HEK293 (cell line): Measurements from ENCODE around the gene RNF145.

Experiments used
- GLI4 ChIP-seq: fragments of 450-650 bp; formaldehyde crosslinking; IDR thresholded peaks from 2 replicates; pipeline ENCODE4 v1.5.1; 2016; ENCODE audit warnings: missing biosample characterization, missing genetic modification characterization
- GLIS2 ChIP-seq: fragments of 450-650 bp; formaldehyde crosslinking; IDR thresholded peaks from 2 replicates; pipeline ENCODE4 v1.5.1; 2016; ENCODE audit warnings: missing biosample characterization, missing genetic modification characterization
- IKZF3 ChIP-seq: fragments of 450-650 bp; IDR thresholded peaks from 2 replicates; pipeline ENCODE4 v1.5.0; 2018; ENCODE audit warnings: missing biosample characterization, mild to moderate bottlenecking, missing genetic modification characterization, moderate library complexity
- KLF16 ChIP-seq: fragments of 450-650 bp; formaldehyde crosslinking; IDR thresholded peaks from 2 replicates; pipeline ENCODE4 v1.5.1; 2017; ENCODE audit warnings: missing biosample characterization, missing genetic modification characterization
- KLF7 ChIP-seq: fragments of 450-650 bp; formaldehyde crosslinking; IDR thresholded peaks from 2 replicates; pipeline ENCODE4 v1.5.1; 2016; ENCODE audit warnings: missing biosample characterization, missing genetic modification characterization, borderline replicate concordance
- KLF8 ChIP-seq: fragments of 450-650 bp; formaldehyde crosslinking; IDR thresholded peaks from 2 replicates; pipeline ENCODE4 v1.5.1; 2016; ENCODE audit warnings: missing biosample characterization, missing genetic modification characterization
- PATZ1 ChIP-seq: fragments of 450-650 bp; formaldehyde crosslinking; IDR thresholded peaks from 2 replicates; pipeline ENCODE4 v1.5.1; 2016; ENCODE audit warnings: missing biosample characterization, missing genetic modification characterization
- PRDM1 ChIP-seq: fragments of 450-650 bp; formaldehyde crosslinking; IDR thresholded peaks from 2 replicates; pipeline ENCODE4; 2016; ENCODE audit warnings: missing biosample characterization, missing genetic modification characterization
- SP3 ChIP-seq: fragments of 450-650 bp; formaldehyde crosslinking; IDR thresholded peaks from 2 replicates; pipeline ENCODE4 v1.5.1; 2016; ENCODE audit warnings: missing biosample characterization, missing genetic modification characterization
- WT1 ChIP-seq: fragments of 450-650 bp; formaldehyde crosslinking; IDR thresholded peaks from 2 replicates; pipeline ENCODE4 v1.5.1; 2016; ENCODE audit warnings: missing biosample characterization, missing genetic modification characterization
- ZBTB10 ChIP-seq: fragments of 450-650 bp; formaldehyde crosslinking; IDR thresholded peaks from 2 replicates; pipeline ENCODE4 v1.5.1; 2016; ENCODE audit warnings: missing biosample characterization, missing genetic modification characterization
- ZBTB48 ChIP-seq: fragments of 450-650 bp; formaldehyde crosslinking; IDR thresholded peaks from 2 replicates; pipeline ENCODE4 v1.5.1; 2016; ENCODE audit warnings: missing biosample characterization, missing genetic modification characterization
- ZBTB8A ChIP-seq: fragments of 450-650 bp; formaldehyde crosslinking; IDR thresholded peaks from 2 replicates; pipeline ENCODE4 v1.5.1; 2016; ENCODE audit warnings: missing biosample characterization, missing genetic modification characterization
- ZNF302 ChIP-seq: fragments of 450-650 bp; formaldehyde crosslinking; IDR thresholded peaks from 2 replicates; pipeline ENCODE4 v1.5.1; 2016; ENCODE audit warnings: missing biosample characterization, missing genetic modification characterization, low read depth
- ZNF398 ChIP-seq: fragments of 450-650 bp; formaldehyde crosslinking; IDR thresholded peaks from 2 replicates; pipeline ENCODE4 v1.5.1; 2017; ENCODE audit warnings: missing biosample characterization, missing genetic modification characterization
- ZNF664 ChIP-seq: fragments of 450-650 bp; formaldehyde crosslinking; IDR thresholded peaks from 2 replicates; pipeline ENCODE4 v1.5.1; 2016; ENCODE audit warnings: missing biosample characterization, missing genetic modification characterization
- ZNF76 ChIP-seq: fragments of 450-650 bp; formaldehyde crosslinking; IDR thresholded peaks from 2 replicates; pipeline ENCODE4; 2016; ENCODE audit warnings: low read depth, missing biosample characterization, missing genetic modification characterization, borderline replicate concordance
- ZSCAN30 ChIP-seq: fragments of 450-650 bp; IDR thresholded peaks from 2 replicates; pipeline ENCODE4 v1.5.1; 2018; ENCODE audit warnings: missing biosample characterization, mild to moderate bottlenecking, missing genetic modification characterization, moderate library complexity
- TF ChIP-seq, protein P1 (sequence below): fragments of 450-650 bp; formaldehyde crosslinking; IDR thresholded peaks from 2 replicates; pipeline ENCODE4 v1.5.1; 2016; ENCODE audit warnings: missing biosample characterization, missing genetic modification characterization
- TF ChIP-seq, protein P2 (sequence below): fragments of 450-650 bp; formaldehyde crosslinking; IDR thresholded peaks from 2 replicates; pipeline ENCODE4 v1.5.1; 2016; ENCODE audit warnings: missing biosample characterization, missing genetic modification characterization
- TF ChIP-seq, protein P3 (sequence below): fragments of 450-650 bp; formaldehyde crosslinking; IDR thresholded peaks from 2 replicates; pipeline ENCODE4 v1.5.1; 2016; ENCODE audit warnings: missing biosample characterization, missing genetic modification characterization, low read depth
- TF ChIP-seq, protein P4 (sequence below): fragments of 450-650 bp; formaldehyde crosslinking; conservative IDR thresholded peaks from 2 replicates; pipeline ENCODE4 v1.5.1; 2016; ENCODE audit warnings: low read depth, missing biosample characterization, missing genetic modification characterization

Gene RNF145

DNA sequence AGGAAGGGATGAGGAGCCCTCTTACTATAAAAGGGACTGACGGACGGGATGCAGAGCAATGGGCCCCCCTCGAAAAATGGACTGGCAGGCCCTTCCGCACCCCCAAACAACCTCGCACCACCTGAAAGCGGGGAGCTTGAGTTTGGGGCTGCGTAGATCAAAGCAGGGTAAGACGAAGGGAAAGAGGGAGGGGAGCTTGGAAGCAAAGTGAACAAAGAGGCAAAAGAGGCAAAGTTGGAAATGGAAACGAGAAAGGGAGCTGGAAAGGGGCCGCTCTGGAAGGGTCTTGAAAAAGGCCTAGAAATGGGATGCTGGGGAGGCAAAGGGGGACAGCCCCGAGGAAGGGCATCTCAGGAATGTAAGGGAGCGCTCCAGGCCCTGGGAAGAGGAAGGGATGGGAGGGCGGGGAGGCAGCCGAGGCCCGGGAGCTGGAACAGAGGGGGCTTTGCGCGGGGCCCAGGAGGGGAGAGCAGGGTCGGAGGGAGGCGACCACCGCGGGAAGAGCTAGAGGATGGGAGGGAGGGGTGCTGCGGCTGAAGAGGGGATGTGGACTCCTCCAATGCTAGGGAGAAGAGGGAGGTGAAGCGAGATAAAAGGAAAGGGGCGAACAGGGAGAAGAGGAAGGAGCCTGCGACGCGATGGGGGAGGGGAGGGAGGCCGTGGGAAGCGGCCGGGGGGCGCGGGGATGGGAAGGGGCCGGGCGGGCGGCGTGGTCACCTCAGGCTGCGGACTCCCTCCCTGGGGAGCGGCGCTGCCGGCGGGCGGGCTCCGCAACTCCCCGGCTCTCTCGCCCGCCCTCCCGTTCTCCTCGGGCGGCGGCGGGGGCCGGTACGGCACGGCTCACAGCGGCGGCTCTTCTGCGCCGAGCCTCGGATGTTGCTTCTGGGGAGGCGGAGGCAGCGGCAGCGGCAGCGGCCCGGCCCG, 577 bp downstream of the RNF145 start (continued):
- peak; percentile 61 for TF ChIP-seq KLF8 (tag by site-specific recombination)
- 0 out of 2 replicates have a peak, but pooled peaks have one; percentile 30 for TF ChIP-seq KLF16
- TF ChIP-seq, protein P1, sequence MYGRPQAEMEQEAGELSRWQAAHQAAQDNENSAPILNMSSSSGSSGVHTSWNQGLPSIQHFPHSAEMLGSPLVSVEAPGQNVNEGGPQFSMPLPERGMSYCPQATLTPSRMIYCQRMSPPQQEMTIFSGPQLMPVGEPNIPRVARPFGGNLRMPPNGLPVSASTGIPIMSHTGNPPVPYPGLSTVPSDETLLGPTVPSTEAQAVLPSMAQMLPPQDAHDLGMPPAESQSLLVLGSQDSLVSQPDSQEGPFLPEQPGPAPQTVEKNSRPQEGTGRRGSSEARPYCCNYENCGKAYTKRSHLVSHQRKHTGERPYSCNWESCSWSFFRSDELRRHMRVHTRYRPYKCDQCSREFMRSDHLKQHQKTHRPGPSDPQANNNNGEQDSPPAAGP, result peak; percentile 85
- TF ChIP-seq ZBTB8A, result 0 out of 2 replicates have a peak, but pooled peaks have one; percentile 5
- peak; percentile 9; the same call in 1 of the 2 replicates for TF ChIP-seq ZSCAN30 (tag by site-specific recombination)
- TF ChIP-seq ZNF76 (tag by site-specific recombination), result no peak
- peak; percentile 61; the same call in 1 of the 2 replicates for TF ChIP-seq ZBTB10
- peak; percentile 69 for TF ChIP-seq ZNF398 (tag by site-specific recombination)
- TF ChIP-seq ZBTB48 (tag by site-specific recombination), result peak; percentile 79
- 0 out of 2 replicates have a peak, but pooled peaks have one; percentile 21 for TF ChIP-seq SP3 (tag by site-specific recombination)
- TF ChIP-seq KLF7 (tag by site-specific recombination), result 0 out of 2 replicates have a peak, but pooled peaks have one; percentile 35
- TF ChIP-seq, protein P2, sequence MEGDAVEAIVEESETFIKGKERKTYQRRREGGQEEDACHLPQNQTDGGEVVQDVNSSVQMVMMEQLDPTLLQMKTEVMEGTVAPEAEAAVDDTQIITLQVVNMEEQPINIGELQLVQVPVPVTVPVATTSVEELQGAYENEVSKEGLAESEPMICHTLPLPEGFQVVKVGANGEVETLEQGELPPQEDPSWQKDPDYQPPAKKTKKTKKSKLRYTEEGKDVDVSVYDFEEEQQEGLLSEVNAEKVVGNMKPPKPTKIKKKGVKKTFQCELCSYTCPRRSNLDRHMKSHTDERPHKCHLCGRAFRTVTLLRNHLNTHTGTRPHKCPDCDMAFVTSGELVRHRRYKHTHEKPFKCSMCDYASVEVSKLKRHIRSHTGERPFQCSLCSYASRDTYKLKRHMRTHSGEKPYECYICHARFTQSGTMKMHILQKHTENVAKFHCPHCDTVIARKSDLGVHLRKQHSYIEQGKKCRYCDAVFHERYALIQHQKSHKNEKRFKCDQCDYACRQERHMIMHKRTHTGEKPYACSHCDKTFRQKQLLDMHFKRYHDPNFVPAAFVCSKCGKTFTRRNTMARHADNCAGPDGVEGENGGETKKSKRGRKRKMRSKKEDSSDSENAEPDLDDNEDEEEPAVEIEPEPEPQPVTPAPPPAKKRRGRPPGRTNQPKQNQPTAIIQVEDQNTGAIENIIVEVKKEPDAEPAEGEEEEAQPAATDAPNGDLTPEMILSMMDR, result 0 out of 2 replicates have a peak, but pooled peaks have one; percentile 4
- TF ChIP-seq, protein P3, sequence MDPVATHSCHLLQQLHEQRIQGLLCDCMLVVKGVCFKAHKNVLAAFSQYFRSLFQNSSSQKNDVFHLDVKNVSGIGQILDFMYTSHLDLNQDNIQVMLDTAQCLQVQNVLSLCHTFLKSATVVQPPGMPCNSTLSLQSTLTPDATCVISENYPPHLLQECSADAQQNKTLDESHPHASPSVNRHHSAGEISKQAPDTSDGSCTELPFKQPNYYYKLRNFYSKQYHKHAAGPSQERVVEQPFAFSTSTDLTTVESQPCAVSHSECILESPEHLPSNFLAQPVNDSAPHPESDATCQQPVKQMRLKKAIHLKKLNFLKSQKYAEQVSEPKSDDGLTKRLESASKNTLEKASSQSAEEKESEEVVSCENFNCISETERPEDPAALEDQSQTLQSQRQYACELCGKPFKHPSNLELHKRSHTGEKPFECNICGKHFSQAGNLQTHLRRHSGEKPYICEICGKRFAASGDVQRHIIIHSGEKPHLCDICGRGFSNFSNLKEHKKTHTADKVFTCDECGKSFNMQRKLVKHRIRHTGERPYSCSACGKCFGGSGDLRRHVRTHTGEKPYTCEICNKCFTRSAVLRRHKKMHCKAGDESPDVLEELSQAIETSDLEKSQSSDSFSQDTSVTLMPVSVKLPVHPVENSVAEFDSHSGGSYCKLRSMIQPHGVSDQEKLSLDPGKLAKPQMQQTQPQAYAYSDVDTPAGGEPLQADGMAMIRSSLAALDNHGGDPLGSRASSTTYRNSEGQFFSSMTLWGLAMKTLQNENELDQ (tag by site-specific recombination), result no peak
- TF ChIP-seq, protein P4, sequence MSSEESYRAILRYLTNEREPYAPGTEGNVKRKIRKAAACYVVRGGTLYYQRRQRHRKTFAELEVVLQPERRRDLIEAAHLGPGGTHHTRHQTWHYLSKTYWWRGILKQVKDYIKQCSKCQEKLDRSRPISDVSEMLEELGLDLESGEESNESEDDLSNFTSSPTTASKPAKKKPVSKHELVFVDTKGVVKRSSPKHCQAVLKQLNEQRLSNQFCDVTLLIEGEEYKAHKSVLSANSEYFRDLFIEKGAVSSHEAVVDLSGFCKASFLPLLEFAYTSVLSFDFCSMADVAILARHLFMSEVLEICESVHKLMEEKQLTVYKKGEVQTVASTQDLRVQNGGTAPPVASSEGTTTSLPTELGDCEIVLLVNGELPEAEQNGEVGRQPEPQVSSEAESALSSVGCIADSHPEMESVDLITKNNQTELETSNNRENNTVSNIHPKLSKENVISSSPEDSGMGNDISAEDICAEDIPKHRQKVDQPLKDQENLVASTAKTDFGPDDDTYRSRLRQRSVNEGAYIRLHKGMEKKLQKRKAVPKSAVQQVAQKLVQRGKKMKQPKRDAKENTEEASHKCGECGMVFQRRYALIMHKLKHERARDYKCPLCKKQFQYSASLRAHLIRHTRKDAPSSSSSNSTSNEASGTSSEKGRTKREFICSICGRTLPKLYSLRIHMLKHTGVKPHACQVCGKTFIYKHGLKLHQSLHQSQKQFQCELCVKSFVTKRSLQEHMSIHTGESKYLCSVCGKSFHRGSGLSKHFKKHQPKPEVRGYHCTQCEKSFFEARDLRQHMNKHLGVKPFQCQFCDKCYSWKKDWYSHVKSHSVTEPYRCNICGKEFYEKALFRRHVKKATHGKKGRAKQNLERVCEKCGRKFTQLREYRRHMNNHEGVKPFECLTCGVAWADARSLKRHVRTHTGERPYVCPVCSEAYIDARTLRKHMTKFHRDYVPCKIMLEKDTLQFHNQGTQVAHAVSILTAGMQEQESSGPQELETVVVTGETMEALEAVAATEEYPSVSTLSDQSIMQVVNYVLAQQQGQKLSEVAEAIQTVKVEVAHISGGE (tag by site-specific recombination), result 0 out of 2 replicates have a peak, but pooled peaks have one; percentile 14
- TF ChIP-seq ZNF302 (tag by site-specific recombination), result no peak
- no peak for TF ChIP-seq GLI4
- no peak for TF ChIP-seq ZNF664 (tag by site-specific recombination)
- TF ChIP-seq IKZF3 (tag by site-specific recombination), result peak; percentile 79
- peak; percentile 33 for TF ChIP-seq PRDM1 (tag by site-specific recombination)
- peak; percentile 90 for TF ChIP-seq GLIS2 (tag by site-specific recombination)
- peak; percentile 81 for TF ChIP-seq PATZ1 (tag by site-specific recombination)
- TF ChIP-seq WT1 (tag by site-specific recombination), result peak; percentile 73; the same call in 1 of the 2 replicates
